ENCODE results near the gene KCNQ2.
A peak's percentile ranks its signal among the peaks of the same experiment; 100 is the strongest.

Gene KCNQ2

GRCh38 chr20:63452821-63453523, 19.5 kb downstream of the KCNQ2 start:
- no peak for DNase-seq

GRCh38 chr20:63452341-63452740, 20.1 kb downstream of the KCNQ2 start:
- DNase-seq: no peak

GRCh38 chr20:63451821-63452220, 20.6 kb downstream of the KCNQ2 start:
- DNase-seq: no peak

GRCh38 chr20:63449796-63450730, 22.4 kb downstream of the KCNQ2 start:
- no peak for DNase-seq

- no peak for DNase-seq
These were observed 23.4 kb downstream of the KCNQ2 start for GRCh38 chr20:63449025-63449424.

GRCh38 chr20:63448031-63448430, 24.4 kb downstream of the KCNQ2 start:
- DNase-seq: no peak

GRCh38 chr20:63447320-63447719, 25.1 kb downstream of the KCNQ2 start:
- no peak for DNase-seq

- DNase-seq: no peak
These were observed 26.0 kb downstream of the KCNQ2 start for GRCh38 chr20:63446216-63447024.

GRCh38 chr20:63445075-63445734, 27.2 kb downstream of the KCNQ2 start:
- no peak for DNase-seq

GRCh38 chr20:63444548-63444947, 27.9 kb downstream of the KCNQ2 start:
- DNase-seq: no peak

- DNase-seq: no peak
These were observed 28.7 kb downstream of the KCNQ2 start for GRCh38 chr20:63443606-63444395.

- DNase-seq: peak; percentile 22 to 35 (median 26)
These were observed 30.4 kb downstream of the KCNQ2 start for GRCh38 chr20:63442100-63442493.

GRCh38 chr20:63441136-63442099, 31.0 kb downstream of the KCNQ2 start:
- DNase-seq: no peak

GRCh38 chr20:63440366-63440955, 32.0 kb downstream of the KCNQ2 start:
- no peak for DNase-seq

- DNase-seq: no peak
These were observed 32.6 kb downstream of the KCNQ2 start for GRCh38 chr20:63439866-63440265.

GRCh38 chr20:63438121-63438520, 34.3 kb downstream of the KCNQ2 start:
- no peak for DNase-seq

- DNase-seq: no peak
These were observed 36.9 kb downstream of the KCNQ2 start for GRCh38 chr20:63435552-63435951.

- DNase-seq: peak; percentile 44 to 63 (median 52)
These were observed 37.7 kb downstream of the KCNQ2 start for GRCh38 chr20:63434599-63435378.

Data from activated CD4-positive, CD25-positive, alpha-beta regulatory T cell (primary cell).